Inflammatory macrophage (primary cell): ENCODE measurements around the gene CENPH.
"Not testable (repeated sequence)": the region's sequence is repeated elsewhere in the genome, so short reads cannot be mapped to it uniquely, and the experiment has no call there.

Experiments used
- DNase-seq, 2 donors: peaks; one replicate each; pipeline ENCODE4 v3.0.0-alpha.2; 2020 to 2022

Gene CENPH

DNA sequence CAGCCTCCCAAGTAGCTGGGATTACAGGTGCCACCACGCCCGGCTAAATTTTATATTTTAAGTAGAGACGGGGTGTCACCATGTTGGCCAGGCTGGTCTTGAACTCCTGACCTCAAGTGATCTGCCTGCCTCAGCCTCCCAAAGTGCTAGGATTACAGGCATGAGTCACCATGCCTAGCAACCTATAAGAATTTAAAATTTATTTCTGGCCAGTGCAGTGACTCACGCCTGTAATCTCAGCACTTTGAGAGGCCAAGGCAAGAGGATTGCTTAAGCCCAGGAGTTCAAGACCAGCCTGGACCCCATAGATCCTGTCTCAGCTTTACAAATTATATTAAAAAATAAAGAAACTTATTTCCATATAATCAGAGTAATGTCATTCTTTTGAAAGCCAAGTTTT lies 66.6 kb downstream of the CENPH start:
- not testable (repeated sequence) for DNase-seq

DNA sequence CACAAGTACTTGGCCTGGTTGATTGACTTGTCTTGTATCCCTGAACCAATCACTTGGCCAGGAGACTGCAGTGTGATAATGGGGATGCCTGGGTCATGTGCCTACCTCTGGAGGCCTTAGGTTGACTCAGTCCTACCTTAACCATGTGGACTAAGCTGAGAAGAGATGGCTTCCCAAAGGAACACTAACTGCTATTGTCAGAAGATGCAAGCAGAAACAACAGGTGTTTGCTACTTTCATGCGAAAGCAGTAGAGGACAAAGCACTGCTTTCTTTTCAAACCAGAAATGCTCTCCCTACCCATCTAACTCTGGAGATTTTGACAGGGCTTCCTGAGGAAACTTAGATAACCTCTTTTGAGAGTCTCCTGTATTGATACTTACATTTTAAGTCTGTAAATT lies 68.2 kb downstream of the CENPH start:
- no peak for DNase-seq
